ENCODE data around the gene MRPL43.

Gene MRPL43

GRCh38 chr10:100965820-100966219 lies 21.5 kb downstream of the MRPL43 start:
- TF ChIP-seq CTCF (IDR thresholded peaks at IDR 0.05; ENCODE audit: low read depth, low read length, missing control alignments), result no peak
- no peak for DNase-seq (ENCODE audit: low read depth)
- H3K4me3 ChIP-seq (ENCODE audit: low read depth, low read length), result no peak overlapping the region

- no peak overlapping the region for H3K4me3 ChIP-seq (ENCODE audit: low read depth, low read length)
- DNase-seq (ENCODE audit: low read depth), result no peak
- TF ChIP-seq CTCF (IDR thresholded peaks at IDR 0.05; ENCODE audit: low read depth, low read length, missing control alignments), result no peak
These were observed 23.5 kb downstream of the MRPL43 start for GRCh38 chr10:100963826-100964225.

GRCh38 chr10:100962351-100963080 lies 24.8 kb downstream of the MRPL43 start:
- TF ChIP-seq CTCF (IDR thresholded peaks at IDR 0.05; ENCODE audit: low read depth, low read length, missing control alignments), result no peak
- no peak overlapping the region for H3K4me3 ChIP-seq (ENCODE audit: low read depth, low read length)
- DNase-seq (ENCODE audit: low read depth), result no peak

GRCh38 chr10:100960251-100960650 lies 27.0 kb downstream of the MRPL43 start:
- no peak overlapping the region for H3K4me3 ChIP-seq (ENCODE audit: low read depth, low read length)
- TF ChIP-seq CTCF (IDR thresholded peaks at IDR 0.05; ENCODE audit: low read depth, low read length, missing control alignments), result no peak
- no peak for DNase-seq (ENCODE audit: low read depth)

GRCh38 chr10:100948916-100949315 lies 38.4 kb downstream of the MRPL43 start:
- no peak overlapping the region for H3K4me3 ChIP-seq (ENCODE audit: low read depth, low read length)
- DNase-seq (ENCODE audit: low read depth), result no peak
- no peak for TF ChIP-seq CTCF (IDR thresholded peaks at IDR 0.05; ENCODE audit: low read depth, low read length, missing control alignments)

GRCh38 chr10:100945754-100946153 lies 41.5 kb downstream of the MRPL43 start:
- H3K4me3 ChIP-seq (ENCODE audit: low read depth, low read length), result no peak overlapping the region
- no peak for DNase-seq (ENCODE audit: low read depth)
- no peak for TF ChIP-seq CTCF (IDR thresholded peaks at IDR 0.05; ENCODE audit: low read depth, low read length, missing control alignments)

GRCh38 chr10:100943508-100943907 lies 43.8 kb downstream of the MRPL43 start:
- H3K4me3 ChIP-seq (ENCODE audit: low read depth, low read length), result no peak overlapping the region
- TF ChIP-seq CTCF (IDR thresholded peaks at IDR 0.05; ENCODE audit: low read depth, low read length, missing control alignments), result no peak
- no peak for DNase-seq (ENCODE audit: low read depth)
